H1 (cell line): ENCODE results near the gene ZBTB7A. TPM values are rescaled to one million over a fixed set of nuclear protein-coding genes. Genes with fewer than 3 reads are reported as not detected.

ENCODE experiments used
- CTCF ChIA-PET: fragments of 300-600 bp; sonication (Branson Sonifier 250); formaldehyde crosslinking; loops from one replicate; lab custom pipeline; 2021; ENCODE audit not compliant: partially characterized antibody; lab: Charles Lee
- POLR2A ChIA-PET: fragments of 300-600 bp; sonication (Branson Sonifier 250); formaldehyde crosslinking; loops from one replicate; lab custom pipeline; 2021; ENCODE audit warnings: inconsistent platforms; ENCODE audit not compliant: partially characterized antibody; lab: Charles Lee
- DNase-seq, 2 experiments: peaks; one replicate each; pipeline versions ENCODE4 v3.0.0 to v3.0.0-alpha.2; 2010 to 2022; ENCODE audit warnings: low spot score in 2 of 2, low read depth in 1 of 2, mixed read lengths in 1 of 2
- FAIRE-seq: peaks from 2 replicates; lab custom pipeline; 2011; peaks lifted over from hg19 to GRCh38; lab: Jason Lieb, UNC
- H2AFZ ChIP-seq: 2 replicates; pipeline ENCODE4 v1.8.1; 2012; ENCODE audit warnings: low read length, inconsistent platforms
- H2AK5ac ChIP-seq: 2 replicates; pipeline ENCODE4 v1.6.1; 2013; ENCODE audit warnings: low read depth, low read length
- H2BK120ac ChIP-seq: replicated peaks from 2 replicates; pipeline ENCODE3; 2013; ENCODE audit warnings: low read depth, low read length, inconsistent platforms
- H2BK12ac ChIP-seq: 2 replicates; pipeline ENCODE4 v1.6.1; 2013; ENCODE audit warnings: low read depth, low read length
- H2BK15ac ChIP-seq: 2 replicates; pipeline ENCODE4 v1.6.1; 2013; ENCODE audit warnings: low read length
- H2BK20ac ChIP-seq: 2 replicates; pipeline ENCODE4 v1.6.1; 2013; ENCODE audit warnings: low read length
- H2BK5ac ChIP-seq: 2 replicates; pipeline ENCODE4 v1.6.1; 2013; ENCODE audit warnings: low read depth, low read length
- H3K14ac ChIP-seq: 2 replicates; pipeline ENCODE4 v1.6.1; 2013; ENCODE audit warnings: inconsistent platforms; ENCODE audit not compliant: insufficient read length
- H3K18ac ChIP-seq: 2 replicates; pipeline ENCODE4 v1.6.1; 2013; ENCODE audit warnings: low read length; ENCODE audit errors: extremely low read depth
- H3K23ac ChIP-seq: 2 replicates; pipeline ENCODE4 v1.6.1; 2013; ENCODE audit warnings: inconsistent platforms; ENCODE audit not compliant: insufficient read length
- H3K23me2 ChIP-seq: 2 replicates; pipeline ENCODE4 v1.6.1; 2013; ENCODE audit warnings: low read depth, low read length
- H3K27ac ChIP-seq: 2 replicates; pipeline ENCODE4 v1.6.1; 2011; ENCODE audit warnings: low read depth, low read length, inconsistent platforms
- H3K27me3 ChIP-seq, 4 experiments: replicated peaks in 1 of 4; 1 replicate in 1 of 4; 2 replicates in 3 of 4; pipeline versions ENCODE4 v1.6.1 to v1.8.1; 2011 to 2013; ENCODE audit warnings: low read length in 3 of 4, mild to moderate bottlenecking in 3 of 4, inconsistent platforms in 2 of 4, mixed read lengths in 2 of 4, moderate library complexity in 1 of 4; ENCODE audit not compliant: control insufficient read depth in 3 of 4, insufficient read depth in 3 of 4; ENCODE audit errors: extremely low read depth in 1 of 4
- H3K36me3 ChIP-seq, 4 experiments: 2 replicates each; pipeline versions ENCODE4 v1.6.1 to v1.8.1; 2011 to 2013; ENCODE audit warnings: mild to moderate bottlenecking in 4 of 4, low read length in 3 of 4, moderate library complexity in 2 of 4, control low read depth in 1 of 4, inconsistent platforms in 1 of 4; ENCODE audit not compliant: insufficient read depth in 4 of 4, control insufficient read depth in 2 of 4
- H3K4ac ChIP-seq: replicated peaks from 2 replicates; pipeline ENCODE3; 2013; ENCODE audit warnings: low read length, low read depth, mixed read lengths, inconsistent platforms; ENCODE audit not compliant: insufficient read length
- H3K4me1 ChIP-seq, 4 experiments: replicated peaks in 1 of 4; 1 replicate in 1 of 4; 2 replicates in 3 of 4; pipeline versions ENCODE4 v1.6.1 to v1.8.1; 2011 to 2013; ENCODE audit warnings: low read length in 3 of 4, inconsistent platforms in 2 of 4, mixed read lengths in 1 of 4; ENCODE audit not compliant: insufficient read depth in 4 of 4, control insufficient read depth in 3 of 4
- H3K4me2 ChIP-seq, 2 experiments: 2 replicates each; pipeline versions ENCODE4 v1.6.1 to v1.8.1; 2011 to 2013; ENCODE audit warnings: low read depth in 2 of 2, low read length in 2 of 2, control low read depth in 1 of 2, inconsistent platforms in 1 of 2, mild to moderate bottlenecking in 1 of 2; ENCODE audit not compliant: insufficient read depth in 1 of 2
- H3K4me3 ChIP-seq, 4 experiments: fragments of 200-600, 300-600 bp in 1 of 4; sonication (generic), shearing (Covaris generic), sonication (Bioruptor Twin) in 1 of 4; 2 replicates each; pipeline versions ENCODE4 v1.5.1 to v1.8.1; 2011 to 2016; ENCODE audit warnings: low read length in 4 of 4, low read depth in 3 of 4, control low read depth in 2 of 4, inconsistent platforms in 2 of 4, mild to moderate bottlenecking in 2 of 4, mixed read lengths in 1 of 4, moderate library complexity in 1 of 4; ENCODE audit not compliant: insufficient read depth in 2 of 4; ENCODE audit errors: extremely low read depth in 1 of 4
- H3K56ac ChIP-seq: replicated peaks from 2 replicates; pipeline ENCODE3; 2013; ENCODE audit warnings: low read depth, mild to moderate bottlenecking, mixed read lengths, low read length, inconsistent platforms; ENCODE audit not compliant: insufficient read length
- H3K79me1 ChIP-seq: 2 replicates; pipeline ENCODE4 v1.6.1; 2013; ENCODE audit warnings: low read depth, low read length, control low read depth
- H3K79me2 ChIP-seq, 2 experiments: 2 replicates each; pipeline versions ENCODE4 v1.6.1 to v1.8.1; 2012 to 2013; ENCODE audit warnings: low read length in 2 of 2, mild to moderate bottlenecking in 2 of 2, inconsistent platforms in 1 of 2; ENCODE audit not compliant: insufficient read depth in 2 of 2, control insufficient read depth in 1 of 2
- H3K9ac ChIP-seq, 4 experiments: replicated peaks in 1 of 4; 1 replicate in 1 of 4; 2 replicates in 3 of 4; pipeline versions ENCODE4 v1.6.1 to v1.8.1; 2011 to 2013; ENCODE audit warnings: low read depth in 3 of 4, low read length in 3 of 4, control low read depth in 2 of 4, mild to moderate bottlenecking in 2 of 4, moderate library complexity in 2 of 4, inconsistent platforms in 1 of 4; ENCODE audit errors: extremely low read depth in 1 of 4
- H3K9me3 ChIP-seq, 2 experiments: 2 replicates each; pipeline versions ENCODE4 v1.6.1 to v1.8.1; 2012 to 2013; ENCODE audit warnings: mild to moderate bottlenecking in 2 of 2, moderate library complexity in 2 of 2, control low read depth in 1 of 2, inconsistent platforms in 1 of 2, low read depth in 1 of 2, low read length in 1 of 2, mixed read lengths in 1 of 2; ENCODE audit not compliant: insufficient read depth in 2 of 2
- H4K20me1 ChIP-seq, 2 experiments: replicated peaks in 1 of 2; 2 replicates each; pipeline versions ENCODE3 to v1.8.1; 2011 to 2013; ENCODE audit warnings: inconsistent platforms in 2 of 2, low read length in 2 of 2, mild to moderate bottlenecking in 1 of 2; ENCODE audit not compliant: insufficient read depth in 2 of 2, control insufficient read depth in 1 of 2
- H4K5ac ChIP-seq: 2 replicates; pipeline ENCODE4 v1.6.1; 2013; ENCODE audit warnings: low read length, low read depth, mixed read lengths, inconsistent platforms; ENCODE audit not compliant: insufficient read length
- H4K8ac ChIP-seq: 2 replicates; pipeline ENCODE4 v1.8.0; 2013; ENCODE audit warnings: mild to moderate bottlenecking, moderate library complexity, low read length, inconsistent platforms; ENCODE audit not compliant: insufficient read depth; ENCODE audit errors: extremely low read depth
- H4K91ac ChIP-seq: replicated peaks from 2 replicates; pipeline ENCODE3; 2013; ENCODE audit warnings: low read length, mixed read lengths, inconsistent platforms; ENCODE audit not compliant: insufficient read length
- BCL11A ChIP-seq, 2 experiments: IDR thresholded peaks; one replicate each; pipeline ENCODE4 v1.6.1; 2011; ENCODE audit warnings: low read depth in 2 of 2, low read length in 2 of 2, mild to moderate bottlenecking in 2 of 2
- EP300 ChIP-seq, 2 experiments: IDR thresholded peaks; 1 replicate in 1 of 2; 2 replicates in 1 of 2; pipeline ENCODE4 v1.6.1; 2011 to 2012; ENCODE audit warnings: low read depth in 2 of 2, low read length in 2 of 2, mild to moderate bottlenecking in 2 of 2, borderline replicate concordance in 1 of 2, inconsistent platforms in 1 of 2, moderate library complexity in 1 of 2
- KDM5A ChIP-seq: fragments of 200-600 bp; IDR thresholded peaks from 2 replicates; pipeline ENCODE4 v1.7.1; 2012; ENCODE audit warnings: mild to moderate bottlenecking, low read length, inconsistent platforms, mixed read lengths
- PHF8 ChIP-seq: fragments of 200-600 bp; sonication (generic); conservative IDR thresholded peaks from 2 replicates; pipeline ENCODE4 v1.7.1; 2012; ENCODE audit warnings: low read depth, mild to moderate bottlenecking, inconsistent platforms, low read length, moderate library complexity
- POLR2A ChIP-seq, 2 experiments: IDR thresholded peaks; 1 replicate in 1 of 2; 2 replicates in 1 of 2; pipeline ENCODE4 v1.6.1; 2011; ENCODE audit warnings: low read depth in 2 of 2, low read length in 2 of 2, mild to moderate bottlenecking in 2 of 2; ENCODE audit errors: control extremely low read depth in 1 of 2
- POU5F1 ChIP-seq: IDR thresholded peaks from 2 replicates; pipeline ENCODE4 v1.6.1; 2011; ENCODE audit warnings: low read depth, mild to moderate bottlenecking, low read length, moderate library complexity
- RAD21 ChIP-seq, 2 experiments: IDR thresholded peaks in 1 of 2; conservative IDR thresholded peaks in 1 of 2; 2 replicates each; pipeline ENCODE4 v1.6.1; 2011; ENCODE audit warnings: low read depth in 2 of 2, low read length in 2 of 2, improper control_type of control experiment in 1 of 2, inconsistent platforms in 1 of 2, mild to moderate bottlenecking in 1 of 2, moderate library complexity in 1 of 2
- TAF1 ChIP-seq: IDR thresholded peaks from 2 replicates; pipeline ENCODE4 v1.6.1; 2011; ENCODE audit warnings: mild to moderate bottlenecking, low read depth, low read length
- YY1 ChIP-seq: IDR thresholded peaks from 2 replicates; pipeline ENCODE4 v1.6.1; 2011; ENCODE audit warnings: low read depth, mild to moderate bottlenecking, low read length
- ZNF274 ChIP-seq: IDR thresholded peaks from 2 replicates; pipeline ENCODE4 v1.7.0; 2012; ENCODE audit warnings: low read length, borderline replicate concordance; ENCODE audit errors: extremely low read depth
- WGBS, 2 experiments: shearing (Covaris generic) in 1 of 2; methylation state at CpG; one replicate each; pipeline versions ENCODE4 v1.1.6 to v1.1.7; 2013 to 2015; ENCODE audit warnings: low lambda C conversion rate in 2 of 2, mixed read lengths in 2 of 2, inconsistent platforms in 1 of 2, low coverage in 1 of 2, missing lambda C conversion rate in 1 of 2; ENCODE audit not compliant: insufficient replicate concordance in 2 of 2, insufficient coverage in 1 of 2, insufficient read length in 1 of 2; ENCODE audit errors: extremely low coverage in 1 of 2, missing lambda C conversion rate in 1 of 2; 5-methylcytosine and 5-hydroxymethylcytosine counted together
- polyA plus RNA-seq, 7 experiments: library from polyadenylated mRNA; depleted of rRNA in 3 of 7; stranded (reverse) in 5 of 7; unstranded in 2 of 7; fragments of >200 nt in 5 of 7; fragments of 200-250 nt in 2 of 7; gene quantifications; 1 replicate in 5 of 7; 2 replicates in 1 of 7; 4 replicates in 1 of 7; pipeline versions ENCODE4 v1.2.1 to v1.2.3, GENCODE V29; 2011 to 2013; ENCODE audit warnings: missing spikeins in 2 of 7, mixed read lengths in 2 of 7
- total RNA-seq: library from RNA; stranded (reverse); fragmentation: NEBNext Ultra II Directional; extraction: Animal tissue kit (Norgen Biotek cat#: 25700); gene quantifications from 2 replicates; pipeline ENCODE4 v1.2.1, GENCODE V29; 2021

ZBTB7A gene
- total and polyA plus RNA-seq, 2 of the 8 experiments (the other 6 are each of a cell fraction or from before 2014, with no cell fraction given), result 5.6 to 17.8 TPM

GRCh38 chr19:4062419-4063368, 4.0 kb downstream of the ZBTB7A start:
- Histone ChIP-seq H3K14ac (no peak overlapping the region), H3K27ac (no peak overlapping the region), H3K4me3 (no peak overlapping the region), H4K91ac (no peak overlapping the region), H3K27me3 (peaks cover 2 to 7% (median 5%) of the 10 kb centered on the region in 4 experiments), H2BK120ac (no peak overlapping the region), H2BK20ac (0 out of 2 replicates have a peak overlapping the region, but pooled peaks have one; percentile 18), H4K8ac (no peak overlapping the region; the same call in 1 of the 2 replicates), H3K9me3 (no peaks in the 10 kb centered on the region), H3K36me3 (no peaks in the 10 kb centered on the region), H3K56ac (peak overlapping the region; percentile 49), H3K4me2 (peak overlapping the region in 1 of 2 experiments; percentile 86; a peak in 3 of 4 replicates), H4K5ac (no peak overlapping the region), H3K23me2 (peaks cover 6% of the 10 kb centered on the region; the same call in 1 of the 2 replicates), H2BK12ac (no peak overlapping the region), H3K23ac (no peak overlapping the region), H3K4me1 (peaks cover 0 to 39% (median 20%) of the 10 kb centered on the region in 4 experiments; a peak in 6 of 7 replicates), H2AK5ac (no peak overlapping the region), H3K9ac (no peak overlapping the region; a peak in 1 of 7 replicates), H2BK5ac (0 out of 2 replicates have a peak overlapping the region, but pooled peaks have one; percentile 66), H3K79me2 (peaks cover 24 to 72% of the 10 kb centered on the region in 2 experiments; a peak in 3 of 4 replicates), H3K4ac (no peak overlapping the region), H3K18ac (no peak overlapping the region), H2BK15ac (no peak overlapping the region), H3K79me1 (peaks cover 8% of the 10 kb centered on the region), H4K20me1 (peaks cover 34 to 35% of the 10 kb centered on the region in 2 experiments), H2AFZ (no peak overlapping the region)
- CTCF ChIA-PET, result interaction anchor here (0.5 to 1.4 kb wide), 4 partner anchors 11 to 92 kb away, joined by 3 to 4 read pairs (median 3); partner anchors contain the start of gene DAPK3
- POLR2A ChIA-PET, result interaction anchor here (0.6 to 3.8 kb wide), 15 partner anchors 8 to 213 kb away, joined by 3 to 22 read pairs (median 4); partner anchors contain the start of genes DAPK3 and EEF2
- DNase-seq (no peak), FAIRE-seq (no peak)
- 91% methylated on average over 29 of the region's 30 CpGs; no CpG with 5 or more reads in 1 of the 2 experiments for WGBS, 2 experiments
- TF ChIP-seq BCL11A (IDR thresholded peaks at IDR 0.05; ENCODE audit: low read depth in 2 of 2, low read length in 2 of 2) (no peak), RAD21 (IDR thresholded peaks at IDR 0.05 in 1 of 2, conservative IDR thresholded peaks at IDR 0.05 in 1 of 2; ENCODE audit: low read depth in 2 of 2, low read length in 2 of 2) (no peak), EP300 (IDR thresholded peaks at IDR 0.05; ENCODE audit: borderline replicate concordance in 1 of 2, low read depth in 2 of 2, low read length in 2 of 2) (no peak), YY1 (no peak), TAF1 (no peak), PHF8 (no peak), ZNF274 (no peak), POU5F1 (no peak), POLR2A (IDR thresholded peaks at IDR 0.05; ENCODE audit: control extremely low read depth in 1 of 2, low read depth in 2 of 2, low read length in 2 of 2) (no peak), KDM5A (no peak)
